Activated B cell treated with CpG ODN at 0.5 μM for 24 hours (primary cell): Measurements from ENCODE around the gene CELSR1. TPM values are rescaled to one million over a fixed set of nuclear protein-coding genes. Genes with fewer than 3 reads are reported as not detected.

Experiments used
- ATAC-seq: fragments of 200-7000 bp; cut with Tn5 transposase; one replicate; pipeline ENCODE4 v1.10.0; 2021; ENCODE audit warnings: low read depth, mild to moderate bottlenecking, moderate library complexity
- CTCF ChIA-PET: fragments of 350-600 bp; sonication (Branson Sonifier 250); formaldehyde crosslinking; loops from one replicate; lab custom pipeline; 2021; ENCODE audit warnings: antibody characterized with exemption; lab: Charles Lee
- POLR2A ChIA-PET: fragments of 350-600 bp; sonication (Branson Sonifier 250); formaldehyde crosslinking; loops from one replicate; lab custom pipeline; 2021; ENCODE audit warnings: antibody characterized with exemption; lab: Charles Lee
- DNase-seq: peaks from one replicate; pipeline ENCODE4 v3.0.0; 2022
- H3K27ac Mint-ChIP-seq: one replicate; pipeline ENCODE4 v1.8.0; 2020; ENCODE audit warnings: mixed read lengths
- H3K27me3 Mint-ChIP-seq: one replicate; pipeline ENCODE4 v1.8.0; 2021; ENCODE audit warnings: mixed read lengths
- H3K36me3 Mint-ChIP-seq: one replicate; pipeline ENCODE4 v1.8.0; 2021; ENCODE audit warnings: low read depth, mixed read lengths
- H3K4me1 Mint-ChIP-seq: one replicate; pipeline ENCODE4 v1.8.0; 2021; ENCODE audit warnings: mixed read lengths
- H3K4me3 Mint-ChIP-seq: one replicate; pipeline ENCODE4 v1.8.0; 2020; ENCODE audit warnings: mild to moderate bottlenecking, mixed read lengths
- H3K9me3 Mint-ChIP-seq: one replicate; pipeline ENCODE4 v1.8.0; 2020; ENCODE audit warnings: mixed read lengths
- intact Hi-C: fragments of 100-400 bp; cut with micrococcal nuclease; formaldehyde crosslinking; loops from one replicate; pipeline ENCODE4 v1.15.1; 2024
- total RNA-seq: library from RNA; stranded (reverse); gene quantifications from 2 replicates; pipeline ENCODE4 v1.2.3, GENCODE V29; 2022
- TF ChIP-seq, protein P1 (sequence below): fragments of 200-600 bp; IDR thresholded peaks from one replicate; pipeline ENCODE4 v1.8.0; 2022; ENCODE audit warnings: antibody characterized with exemption, mild to moderate bottlenecking

CELSR1 gene
- total RNA-seq, 1 donor from 2014 or later: 12.3 TPM

DNA sequence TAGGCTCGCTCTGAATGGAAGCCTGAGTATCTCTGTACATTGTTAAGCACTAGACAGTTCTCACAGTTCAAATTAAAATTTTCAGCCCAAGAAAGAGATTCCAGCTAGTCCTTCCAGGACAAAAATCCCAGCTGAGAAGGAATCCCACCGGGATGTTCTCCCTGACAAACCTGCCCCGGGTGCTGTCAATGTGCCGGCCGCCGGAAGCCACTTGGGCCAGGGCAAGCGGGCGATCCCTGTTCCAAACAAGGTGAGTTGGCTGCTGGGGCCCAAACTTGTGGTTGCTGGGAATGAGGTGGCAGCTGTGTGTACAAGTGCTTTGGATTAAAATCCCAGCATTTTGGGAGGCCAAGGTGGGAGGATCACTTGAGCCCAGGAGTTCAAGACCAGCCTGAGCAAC, 225.4 kb downstream of the CELSR1 start:
- no peaks in the 10 kb centered on the region for H3K27me3 Mint-ChIP-seq
- TF ChIP-seq, protein P1, sequence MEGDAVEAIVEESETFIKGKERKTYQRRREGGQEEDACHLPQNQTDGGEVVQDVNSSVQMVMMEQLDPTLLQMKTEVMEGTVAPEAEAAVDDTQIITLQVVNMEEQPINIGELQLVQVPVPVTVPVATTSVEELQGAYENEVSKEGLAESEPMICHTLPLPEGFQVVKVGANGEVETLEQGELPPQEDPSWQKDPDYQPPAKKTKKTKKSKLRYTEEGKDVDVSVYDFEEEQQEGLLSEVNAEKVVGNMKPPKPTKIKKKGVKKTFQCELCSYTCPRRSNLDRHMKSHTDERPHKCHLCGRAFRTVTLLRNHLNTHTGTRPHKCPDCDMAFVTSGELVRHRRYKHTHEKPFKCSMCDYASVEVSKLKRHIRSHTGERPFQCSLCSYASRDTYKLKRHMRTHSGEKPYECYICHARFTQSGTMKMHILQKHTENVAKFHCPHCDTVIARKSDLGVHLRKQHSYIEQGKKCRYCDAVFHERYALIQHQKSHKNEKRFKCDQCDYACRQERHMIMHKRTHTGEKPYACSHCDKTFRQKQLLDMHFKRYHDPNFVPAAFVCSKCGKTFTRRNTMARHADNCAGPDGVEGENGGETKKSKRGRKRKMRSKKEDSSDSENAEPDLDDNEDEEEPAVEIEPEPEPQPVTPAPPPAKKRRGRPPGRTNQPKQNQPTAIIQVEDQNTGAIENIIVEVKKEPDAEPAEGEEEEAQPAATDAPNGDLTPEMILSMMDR: no peak
- H3K4me1 Mint-ChIP-seq: no peaks in the 10 kb centered on the region
- CTCF ChIA-PET: interaction anchor here (1.3 to 2.8 kb wide), 4 partner anchors 62 to 306 kb away, joined by 3 to 28 read pairs (median 4); partner anchors contain the start of gene CDPF1
- intact Hi-C loops: loop anchor here (5.0 kb wide), 2 partner anchors 300 to 315 kb away; no protein-coding TSS in a partner anchor
- POLR2A ChIA-PET: no interaction called here
- no peak for ATAC-seq
- H3K27ac Mint-ChIP-seq: no peak overlapping the region
- no peaks in the 10 kb centered on the region for H3K36me3 Mint-ChIP-seq
- no peaks in the 10 kb centered on the region for H3K9me3 Mint-ChIP-seq
- H3K4me3 Mint-ChIP-seq: no peak overlapping the region
- no peak for DNase-seq

Other genes starting within 250 kb of the CELSR1 start
- gene GTSE1, start 240.8 kb downstream of the CELSR1 start, total RNA-seq: 0.34 and 0.95 TPM in 2 replicates
- gene TRMU, start 201.9 kb downstream of the CELSR1 start, total RNA-seq: 52.2 and 60.0 TPM in 2 replicates
- gene GRAMD4, start 82.8 kb upstream of the CELSR1 start, total RNA-seq: 39.3 and 45.6 TPM in 2 replicates
- 13.8 and 16.9 TPM in 2 replicates for gene CERK, start 200.6 kb upstream of the CELSR1 start, total RNA-seq
- gene TBC1D22A, start 225.0 kb upstream of the CELSR1 start, total RNA-seq: 73.0 and 85.9 TPM in 2 replicates